ENCODE results near the gene COL5A2.

Gene COL5A2

DNA sequence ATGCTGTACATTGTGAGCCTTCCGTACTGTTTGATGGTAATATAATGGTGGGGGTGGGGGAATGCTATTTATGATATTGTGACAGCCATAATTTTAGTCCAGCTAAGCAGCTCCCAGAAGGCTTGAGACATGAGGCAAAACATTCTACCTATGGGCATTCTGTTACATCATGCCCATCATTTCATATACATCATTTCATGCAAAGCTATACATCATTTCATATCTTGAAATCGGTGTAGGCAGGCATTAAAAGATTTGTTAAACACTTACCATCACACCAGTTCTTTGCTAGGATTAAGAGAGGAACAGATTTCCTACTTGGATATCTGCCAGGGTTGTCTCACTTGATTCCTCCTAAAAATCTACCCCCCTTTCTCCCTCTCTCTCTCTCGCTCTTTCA lies 84.5 kb downstream of the COL5A2 start:
- DNase-seq, result no peak

DNA sequence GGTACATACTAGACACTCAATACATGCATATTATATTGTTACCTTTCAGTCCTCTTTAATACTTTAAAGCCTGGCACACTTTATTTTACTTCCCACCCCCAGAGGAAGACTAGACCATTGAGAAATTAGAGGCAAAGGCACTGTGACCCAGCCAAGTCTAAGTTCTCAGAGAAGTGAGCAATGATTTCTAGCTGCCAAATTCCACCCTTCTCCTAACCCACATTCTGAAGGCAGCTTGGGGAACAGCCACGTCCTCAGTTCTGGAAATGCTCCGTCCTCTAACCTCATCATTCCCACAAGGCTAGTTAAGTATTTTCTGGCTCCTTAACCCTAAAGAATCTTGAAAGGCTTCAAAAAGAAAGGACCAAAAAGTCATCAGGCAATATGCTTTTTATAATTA lies 86.6 kb downstream of the COL5A2 start:
- no peak for DNase-seq

DNA sequence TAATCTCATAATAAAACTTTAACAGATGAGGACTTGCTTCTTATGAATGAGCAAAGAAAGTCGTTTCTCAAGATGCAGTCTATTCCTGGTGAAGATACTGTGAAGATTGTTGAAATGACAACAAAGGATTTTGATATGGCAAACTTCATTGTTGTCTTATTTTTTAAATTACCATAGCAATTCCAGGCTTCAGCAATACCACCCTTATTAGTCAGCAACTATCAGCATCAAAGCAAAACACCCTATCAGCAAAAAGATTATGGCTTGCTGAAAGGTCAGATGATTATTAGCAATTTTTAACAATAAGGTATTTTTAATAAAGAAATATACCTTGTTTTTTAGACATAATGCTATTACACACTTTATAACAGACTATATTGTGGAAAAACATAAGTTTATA lies 88.3 kb downstream of the COL5A2 start:
- no peak for DNase-seq

DNA sequence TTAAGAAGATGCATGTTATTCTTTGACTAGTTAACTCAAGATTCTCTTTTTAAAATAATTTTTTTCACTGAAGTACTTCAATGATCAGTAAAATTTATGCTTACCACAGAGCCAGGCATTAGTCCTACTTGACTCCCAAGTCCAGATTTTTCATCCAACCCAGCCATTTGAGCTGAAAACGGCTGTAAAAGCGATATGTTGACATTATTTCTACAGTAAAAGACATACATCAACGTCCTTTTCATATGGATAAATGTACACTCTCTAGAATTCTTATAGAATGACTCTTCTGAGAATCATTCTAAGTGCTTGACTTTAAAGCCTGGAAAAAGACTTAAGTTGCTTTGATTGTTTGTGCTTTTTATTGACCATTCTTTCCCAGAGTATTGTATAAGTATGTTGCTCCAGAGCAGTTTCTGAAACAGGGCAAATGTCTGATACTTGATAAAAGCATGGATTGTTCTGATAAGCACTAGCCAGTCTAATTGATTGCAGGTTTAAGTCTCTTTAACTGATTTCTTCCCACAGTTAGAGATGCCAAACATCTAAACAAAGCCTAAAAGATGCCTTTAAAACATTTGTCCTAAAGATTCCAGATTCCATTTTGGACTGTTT lies 90.9 kb downstream of the COL5A2 start:
- no peak for DNase-seq

DNA sequence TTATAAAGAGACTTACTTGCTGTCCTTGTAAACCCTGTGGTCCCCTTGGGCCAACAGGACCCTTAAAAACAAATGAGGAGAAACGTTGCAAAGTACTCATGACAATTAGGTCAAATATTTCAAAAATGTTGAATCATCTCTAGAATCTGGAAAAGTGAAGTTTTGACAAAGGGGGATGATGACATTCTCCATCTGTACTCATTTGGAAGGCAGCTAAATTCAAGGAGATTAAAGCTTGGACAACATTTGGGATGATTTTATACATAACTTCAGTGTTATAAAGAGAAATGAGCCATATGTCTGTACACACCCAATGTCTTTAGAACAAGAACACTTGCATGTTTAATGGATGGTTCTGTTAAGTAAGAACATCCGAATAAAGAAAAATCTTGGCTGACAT lies 92.9 kb downstream of the COL5A2 start:
- no peak for DNase-seq

DNA sequence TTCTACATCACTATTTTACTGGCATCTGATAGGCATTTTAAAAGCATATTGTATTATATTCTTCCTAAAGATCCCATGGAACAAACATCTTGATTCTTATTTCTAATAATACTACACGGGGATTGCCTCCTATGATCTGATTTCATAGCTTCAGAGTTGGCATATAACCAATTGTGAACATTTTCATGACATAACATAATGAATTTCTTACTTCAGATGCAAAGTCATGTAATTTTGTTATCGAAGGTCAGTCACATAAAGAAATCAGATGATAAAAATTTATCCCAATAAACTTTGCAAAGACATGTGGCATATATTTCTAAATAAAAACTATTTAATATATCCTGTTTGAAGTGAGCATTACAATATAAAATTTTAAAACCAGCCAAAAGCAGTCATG lies 93.3 kb downstream of the COL5A2 start:
- DNase-seq, result no peak

DNA sequence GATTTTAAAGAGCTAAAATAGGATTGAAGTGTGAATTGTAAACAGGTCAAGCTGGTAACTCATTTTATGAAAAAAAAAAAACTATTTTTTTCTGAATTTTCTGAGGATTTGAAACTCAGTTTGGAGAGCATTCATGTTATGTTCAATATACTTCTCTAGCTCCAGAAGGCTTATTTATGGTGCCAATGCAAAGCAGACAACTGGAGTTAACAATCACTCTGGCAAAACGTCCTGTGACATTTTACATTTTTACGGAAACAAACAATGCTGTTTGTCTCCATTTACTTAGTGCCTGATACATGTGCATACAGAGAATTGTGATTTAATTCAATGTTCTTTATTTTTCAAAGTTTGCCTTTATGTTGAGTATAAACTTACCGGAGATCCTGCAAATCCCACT lies 96.0 kb downstream of the COL5A2 start:
- DNase-seq, result no peak

DNA sequence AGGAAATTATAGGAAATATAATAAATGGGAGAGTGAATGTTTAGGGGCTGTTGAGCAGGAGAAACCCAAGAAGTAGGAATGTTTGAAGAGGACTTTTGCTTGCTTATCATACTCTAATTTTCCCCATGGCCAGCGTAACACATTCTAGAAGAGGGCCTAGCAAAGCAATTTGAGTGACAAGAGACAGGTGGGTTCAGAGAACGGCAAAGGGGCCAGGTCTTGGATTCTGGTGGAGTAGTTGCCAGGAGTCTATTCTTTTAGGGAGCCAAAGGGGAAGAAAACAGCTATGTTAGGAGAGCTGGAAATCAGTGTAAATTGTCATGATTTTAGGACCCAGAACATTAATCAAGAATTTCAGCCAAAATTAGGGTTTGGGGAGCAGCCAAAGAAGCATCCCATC lies 96.5 kb downstream of the COL5A2 start:
- no peak for DNase-seq

DNA sequence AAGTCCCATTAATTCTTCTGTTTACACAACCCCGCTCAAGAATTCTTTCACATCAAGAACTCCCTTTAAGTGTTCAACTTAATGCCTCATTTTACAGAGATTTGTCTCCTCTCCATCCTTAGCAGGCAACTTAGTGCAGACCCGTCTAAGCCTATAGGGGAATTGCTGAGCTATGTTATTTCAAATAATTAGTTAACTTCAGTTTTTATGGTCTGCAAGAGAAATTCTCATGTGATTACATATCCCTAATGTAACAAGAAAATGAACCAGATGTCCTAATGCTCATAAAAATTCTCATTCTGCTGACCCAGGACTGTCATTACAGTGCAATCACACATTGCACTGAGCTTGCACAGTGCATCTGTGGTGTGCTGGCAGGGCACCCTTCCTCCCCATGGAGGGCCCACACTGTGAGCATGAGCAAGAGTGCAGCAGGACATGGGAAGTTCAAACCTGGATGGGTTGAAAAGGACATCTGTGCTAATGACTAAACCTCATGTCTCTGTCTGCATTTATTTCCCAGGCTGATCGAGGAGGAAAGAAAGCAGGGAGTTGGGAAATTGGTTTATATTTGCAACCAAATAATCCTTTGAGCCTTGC lies 97.1 kb downstream of the COL5A2 start:
- DNase-seq, result no peak

DNA sequence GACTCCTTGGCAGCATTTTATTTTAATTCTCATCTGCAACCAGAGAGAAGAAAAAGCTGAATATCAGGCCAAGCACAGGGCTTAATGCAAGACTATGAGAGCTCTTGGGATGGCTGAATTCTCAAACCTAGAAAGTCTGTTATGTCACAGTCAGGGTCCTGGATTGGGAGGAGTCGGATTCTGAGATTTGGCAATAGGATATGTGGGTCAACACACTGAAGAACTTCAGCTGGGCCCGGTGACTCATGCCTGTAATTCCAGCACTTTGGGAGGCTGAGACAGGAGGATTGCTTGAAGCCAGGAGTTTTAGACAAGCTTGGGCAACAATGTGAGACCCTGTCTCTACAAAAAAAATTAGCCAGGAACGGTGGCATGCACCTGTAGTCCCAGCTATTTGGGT lies 103.0 kb downstream of the COL5A2 start:
- DNase-seq, result no peak

DNA sequence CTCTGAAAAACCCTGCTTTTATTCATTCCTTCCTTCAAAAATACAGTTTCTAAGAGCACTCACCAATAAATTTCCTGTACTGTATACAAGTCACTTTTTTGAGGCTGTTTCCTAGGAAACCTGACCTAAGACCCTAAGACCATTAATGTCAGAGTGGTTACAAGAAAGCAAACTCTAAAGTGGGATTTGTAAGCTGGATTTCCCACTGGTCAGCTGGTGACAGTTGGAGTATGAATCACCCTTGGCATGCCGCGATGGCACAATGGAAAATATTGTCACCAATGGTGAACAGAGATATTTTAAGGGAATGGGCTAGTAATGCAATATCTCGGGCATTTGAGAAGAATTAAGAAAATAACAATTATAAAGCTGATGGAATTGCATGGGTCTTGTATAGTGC lies 103.4 kb downstream of the COL5A2 start:
- no peak for DNase-seq

DNA sequence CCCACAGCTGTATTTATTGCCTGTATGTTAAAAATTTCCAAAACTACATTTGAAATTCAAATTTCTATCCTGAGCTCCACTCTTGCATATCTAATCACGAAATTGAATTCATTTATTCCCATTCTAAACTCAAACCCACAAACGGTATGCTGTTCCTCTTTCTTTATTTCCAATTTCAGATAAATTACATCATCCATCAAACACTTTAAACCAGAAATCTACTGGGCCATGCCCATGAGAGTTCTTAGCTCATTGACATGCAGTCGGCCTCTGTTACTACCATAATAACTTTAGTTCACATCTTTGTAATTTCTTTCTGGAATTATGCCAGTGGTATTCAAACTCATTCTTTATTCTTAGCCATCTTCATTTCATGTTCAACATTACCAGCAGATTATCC lies 105.1 kb downstream of the COL5A2 start:
- no peak for DNase-seq

DNA sequence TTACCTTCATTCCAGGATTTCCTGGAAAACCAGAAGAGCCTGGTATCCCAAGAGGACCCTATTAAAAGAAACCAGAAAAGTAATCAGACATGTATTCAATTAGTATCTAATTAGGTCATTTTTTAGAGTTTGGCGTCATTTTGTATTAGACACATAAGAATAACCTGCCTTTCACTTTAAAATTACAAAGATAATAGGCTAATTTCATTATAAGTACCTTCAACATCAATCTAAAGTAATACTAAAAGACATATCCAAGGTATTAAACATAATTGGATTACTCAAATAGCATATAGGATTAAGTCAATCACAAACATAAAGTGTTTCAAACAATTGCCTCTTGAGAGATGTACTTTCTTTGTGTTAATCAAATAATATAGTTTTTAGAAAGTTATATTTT lies 107.5 kb downstream of the COL5A2 start:
- no peak for DNase-seq

DNA sequence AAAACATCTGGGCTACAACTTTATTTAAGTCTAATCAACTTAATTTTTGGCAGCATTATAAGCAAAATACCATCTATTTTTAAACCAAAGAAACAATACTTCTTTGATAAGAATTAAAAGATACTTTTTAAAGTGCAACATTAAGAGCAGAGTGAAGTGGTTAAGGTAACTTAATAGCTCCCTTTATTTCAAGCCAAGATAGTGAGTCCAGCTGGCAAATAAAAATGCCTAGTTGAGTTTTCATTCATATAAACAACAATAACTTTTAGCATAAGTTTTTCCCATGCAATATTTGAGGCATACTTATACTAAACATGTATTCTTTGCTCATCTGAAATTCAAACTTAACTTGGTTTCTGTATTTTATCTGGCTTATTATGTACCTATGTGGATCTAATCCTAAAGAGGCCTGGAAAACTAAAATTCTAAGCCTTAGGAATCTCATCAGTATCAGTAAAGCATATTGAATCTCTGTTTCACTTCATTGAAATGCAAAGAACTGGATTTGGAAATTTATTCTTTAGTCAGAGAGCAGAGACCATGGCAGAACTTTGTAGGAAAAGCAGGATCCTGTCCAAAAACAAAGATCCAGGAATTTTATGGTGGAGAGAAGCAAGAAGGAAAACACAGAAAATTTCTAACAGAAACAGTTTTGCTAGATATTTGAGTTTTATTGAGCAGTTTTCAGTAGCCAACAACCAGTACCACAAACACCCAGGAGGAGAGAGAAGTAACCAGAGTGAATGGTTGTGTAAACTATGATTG lies 109.5 kb downstream of the COL5A2 start:
- DNase-seq, result no peak

DNA sequence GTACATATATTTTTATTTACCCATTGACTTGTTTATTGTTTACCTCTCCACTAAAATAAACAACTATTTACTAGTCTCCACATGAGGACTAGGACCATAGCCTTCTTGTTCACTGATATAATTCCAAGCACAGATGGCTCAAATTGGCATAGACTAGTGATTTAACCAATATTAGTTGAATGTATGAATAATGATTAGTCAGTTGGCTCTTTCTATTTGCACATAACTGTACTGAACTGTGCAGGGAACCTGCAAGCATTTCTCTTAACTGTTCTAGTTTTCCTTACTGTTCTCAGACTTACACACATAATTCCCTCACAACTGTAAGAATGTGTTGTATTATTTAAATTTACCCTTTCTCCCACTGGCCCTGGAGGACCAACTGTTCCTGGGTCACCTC lies 113.5 kb downstream of the COL5A2 start:
- DNase-seq, result no peak

DNA sequence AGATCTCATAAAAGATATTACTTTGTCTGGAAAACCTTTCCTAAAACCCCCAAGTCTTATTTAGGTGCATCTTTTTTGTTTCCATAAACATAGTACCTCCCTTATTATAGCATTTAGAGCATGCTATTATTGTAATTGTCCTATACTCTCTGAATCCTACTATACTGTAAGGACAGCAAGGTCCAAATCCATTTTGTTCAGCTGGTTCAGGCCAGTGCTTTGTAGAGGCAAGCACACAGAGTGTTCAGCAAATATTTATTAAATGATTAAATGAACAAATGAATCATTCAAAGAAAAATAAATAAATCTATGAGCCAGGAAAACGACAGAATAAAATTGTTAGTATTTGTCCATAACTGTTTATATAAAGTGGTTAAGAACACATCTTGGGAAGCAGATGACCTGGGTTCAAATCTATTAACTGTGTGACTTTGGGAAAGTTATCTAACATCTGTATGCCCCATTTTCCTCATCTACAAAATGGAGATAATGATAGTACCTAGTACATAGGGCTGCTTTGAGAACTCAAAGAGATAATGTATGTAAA lies 119.4 kb downstream of the COL5A2 start:
- DNase-seq, result no peak

DNA sequence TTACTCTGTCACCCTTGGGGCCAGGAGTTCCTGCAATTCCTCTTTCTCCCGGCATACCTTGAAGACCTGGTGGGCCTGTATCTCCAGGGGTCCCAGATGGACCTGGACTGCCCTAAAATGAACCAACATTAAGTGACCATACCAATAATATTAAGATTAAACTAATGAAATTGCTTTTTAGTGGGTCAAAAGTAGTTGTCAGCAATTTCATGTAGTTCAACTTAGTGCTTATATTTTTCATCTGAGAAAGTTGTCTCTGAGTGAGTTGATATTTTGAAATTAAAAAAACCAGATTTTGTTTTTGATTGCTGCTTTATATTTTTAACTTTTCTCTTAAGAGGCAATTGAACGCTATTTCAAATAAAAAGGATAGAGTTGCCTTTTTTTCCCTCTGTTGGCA lies 122.2 kb downstream of the COL5A2 start:
- DNase-seq, result no peak

DNA sequence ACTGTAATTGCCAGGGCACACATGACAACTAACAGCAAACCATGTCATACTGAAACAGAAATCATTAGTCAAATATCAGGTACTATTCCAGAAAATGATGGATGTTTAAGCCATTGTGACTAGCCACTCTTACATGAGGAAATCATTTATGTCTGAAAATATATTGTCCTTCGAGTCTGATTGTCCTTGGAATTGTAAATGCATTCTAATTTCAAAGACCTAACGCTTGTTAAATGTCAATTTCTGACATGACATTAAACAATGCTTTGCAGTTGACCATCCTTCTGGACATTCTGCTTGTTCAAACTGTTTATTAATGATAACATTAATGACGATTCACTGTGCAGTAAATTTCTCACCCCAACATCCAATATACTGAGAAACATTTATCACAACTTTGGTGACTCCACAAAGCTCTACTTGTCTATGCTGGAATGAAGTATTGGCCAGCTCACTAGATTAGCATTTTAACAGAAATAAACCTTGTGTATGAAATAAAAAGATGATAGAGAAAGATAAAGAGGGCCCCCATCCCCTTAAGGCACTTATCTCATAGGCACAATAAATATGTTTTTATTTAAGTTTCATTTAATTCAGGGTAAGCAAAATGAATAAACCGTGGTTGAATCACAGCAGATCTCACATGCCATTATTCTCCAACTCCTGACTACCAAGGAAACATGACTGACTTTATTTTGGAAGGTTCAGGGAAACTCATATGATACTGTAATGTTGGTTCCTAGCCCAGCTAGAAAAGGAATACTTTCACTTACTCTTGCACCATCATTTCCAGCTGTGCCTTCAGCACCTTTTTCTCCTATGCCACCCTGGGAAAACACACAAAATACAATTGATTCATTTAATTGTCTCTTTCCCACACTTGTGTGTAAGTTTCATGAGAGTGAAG lies 123.1 kb downstream of the COL5A2 start:
- DNase-seq, result no peak

DNA sequence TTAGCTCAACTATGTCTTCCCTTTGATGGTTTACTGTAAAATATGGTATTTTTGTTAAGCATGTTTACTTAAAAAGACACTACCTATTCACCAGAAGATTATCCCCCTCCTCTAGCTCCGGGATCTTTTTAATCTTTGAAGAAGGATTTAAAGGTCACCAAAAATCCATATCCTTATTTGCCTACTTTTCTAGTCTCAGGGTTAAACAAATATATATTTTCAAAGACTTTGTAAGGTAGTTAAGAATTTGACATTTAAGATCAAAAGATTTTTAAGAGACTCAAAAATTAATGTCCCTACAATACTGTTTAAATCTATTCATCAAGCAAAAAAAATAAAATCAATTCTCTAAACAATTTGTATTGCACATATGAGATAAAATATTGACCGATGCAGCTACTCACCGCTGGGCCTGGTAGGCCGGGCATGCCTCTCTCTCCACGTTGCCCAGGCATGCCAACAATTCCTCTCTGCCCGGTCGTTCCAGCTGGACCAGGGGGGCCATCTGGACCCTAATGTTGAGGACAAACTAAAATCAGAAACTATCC lies 129.3 kb downstream of the COL5A2 start:
- no peak for DNase-seq

DNA sequence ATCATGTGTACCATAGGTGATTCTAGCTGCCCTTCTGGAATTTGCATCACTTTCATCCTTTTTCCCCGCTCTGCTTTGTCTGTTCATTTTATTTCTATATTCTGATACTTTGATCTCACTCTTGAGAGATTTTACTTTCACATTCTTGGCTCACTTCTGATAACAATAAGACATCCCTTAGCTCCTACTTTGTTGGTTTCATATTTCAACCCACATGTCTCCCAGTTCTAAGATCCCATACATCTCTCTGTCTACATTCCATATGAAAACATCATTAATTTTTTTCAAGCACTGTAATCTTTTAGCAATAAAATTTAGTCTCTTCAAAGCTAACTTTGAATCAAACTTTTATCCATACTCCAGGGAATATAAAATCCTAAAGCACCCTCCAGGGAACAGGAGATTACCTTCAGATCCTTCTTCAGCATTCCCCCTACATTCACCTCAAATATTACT lies 129.8 kb downstream of the COL5A2 start:
- no peak for DNase-seq

DNA sequence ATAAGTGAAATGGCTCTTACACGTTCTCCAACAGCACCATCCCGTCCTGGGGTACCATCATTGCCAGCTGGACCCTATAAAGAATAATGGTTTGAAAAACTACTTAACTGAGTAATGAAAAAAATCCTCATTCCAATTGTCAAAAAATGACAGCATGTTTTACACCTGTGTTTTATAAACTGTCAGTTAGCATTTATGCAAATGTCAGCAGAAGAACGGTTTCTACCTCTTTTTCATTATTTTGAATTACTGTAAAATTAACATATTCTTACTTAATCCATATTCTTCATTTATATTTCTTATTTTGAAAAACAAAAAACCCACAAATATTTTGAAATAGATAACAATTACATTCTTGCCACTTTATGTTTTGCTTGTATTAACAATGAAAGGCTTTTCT lies 131.4 kb downstream of the COL5A2 start:
- DNase-seq, result no peak

DNA sequence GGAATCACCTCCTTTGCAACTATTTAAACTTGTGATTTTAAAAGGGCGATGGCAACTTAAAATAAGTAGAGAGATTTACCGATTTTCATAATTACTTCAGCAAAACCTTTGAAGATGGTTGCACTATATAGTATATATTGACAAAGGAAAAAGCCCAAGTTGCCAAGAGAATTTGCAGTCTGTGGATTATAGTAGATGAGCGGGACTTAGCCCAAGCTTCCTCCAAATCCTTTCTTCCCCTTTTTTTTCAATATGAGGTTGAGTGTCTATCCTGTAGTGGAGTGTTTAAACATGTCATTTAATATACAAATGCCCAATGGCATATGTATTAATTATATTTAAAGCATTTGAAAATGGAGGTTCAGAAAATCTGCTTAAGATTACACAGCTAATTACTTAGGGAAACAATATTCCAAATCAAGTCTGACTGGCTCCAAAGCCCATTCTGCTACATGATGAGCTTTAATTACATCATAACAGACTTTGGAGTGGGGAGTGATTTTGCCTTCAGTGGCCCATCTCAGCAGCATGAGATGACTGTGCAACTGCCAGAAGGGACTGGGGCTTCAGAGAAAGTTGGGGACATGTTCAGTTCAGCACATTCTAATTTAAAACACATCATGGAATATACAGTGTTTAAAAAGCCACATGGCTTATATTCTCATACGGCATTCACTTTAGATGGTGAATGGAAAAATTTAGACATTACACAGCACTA lies 132.2 kb downstream of the COL5A2 start:
- DNase-seq, result no peak
